Stimulated activated CD8-positive, alpha-beta memory T cell treated with anti-CD3 and anti-CD28 coated beads, Interleukin-15, amount 100 ng/mL, for 1 hour (primary cell): ENCODE results near the gene SPTSSB.

Experiments
- DNase-seq: peaks from one replicate; pipeline ENCODE4 v3.0.0-alpha.2; 2020; ENCODE audit warnings: low read depth

SPTSSB gene

GRCh38 chr3:161371441-161372320 is at the start of gene SPTSSB:
Gene SPTSSB (minus strand): TSS chr3:161371517. CDS start chr3:161346323, 25,194 bp downstream.
- peak; percentile 14 for DNase-seq

- no peak for DNase-seq
Observed at GRCh38 chr3:161420746-161421145, 49.4 kb upstream of the SPTSSB start.

GRCh38 chr3:161419555-161420333 is 48.4 kb upstream of the SPTSSB start:
- no peak for DNase-seq

- no peak for DNase-seq
Observed at GRCh38 chr3:161415506-161416231, 44.4 kb upstream of the SPTSSB start.

GRCh38 chr3:161414907-161415306 is 43.6 kb upstream of the SPTSSB start:
- no peak for DNase-seq

- DNase-seq = no peak
Observed at GRCh38 chr3:161413855-161414210, 42.5 kb upstream of the SPTSSB start.

GRCh38 chr3:161413127-161413854 is 42.0 kb upstream of the SPTSSB start:
- DNase-seq = no peak

- DNase-seq = no peak
Observed at GRCh38 chr3:161412123-161412522, 40.8 kb upstream of the SPTSSB start.

- DNase-seq = no peak
Observed at GRCh38 chr3:161409858-161410257, 38.5 kb upstream of the SPTSSB start.

- peak; percentile 11 for DNase-seq
Observed at GRCh38 chr3:161409069-161409468, 37.8 kb upstream of the SPTSSB start.

- DNase-seq = no peak
Observed at GRCh38 chr3:161406594-161407555, 35.6 kb upstream of the SPTSSB start.

GRCh38 chr3:161405836-161406235 is 34.5 kb upstream of the SPTSSB start:
- no peak for DNase-seq

GRCh38 chr3:161405087-161405486 is 33.8 kb upstream of the SPTSSB start:
- no peak for DNase-seq

GRCh38 chr3:161403251-161403650 is 31.9 kb upstream of the SPTSSB start:
- DNase-seq = no peak

GRCh38 chr3:161401389-161401788 is 30.1 kb upstream of the SPTSSB start:
- no peak for DNase-seq

GRCh38 chr3:161400650-161401049 is 29.3 kb upstream of the SPTSSB start:
- DNase-seq = no peak

GRCh38 chr3:161395115-161396012 is 24.0 kb upstream of the SPTSSB start:
- DNase-seq = no peak

GRCh38 chr3:161393803-161394202 is 22.5 kb upstream of the SPTSSB start:
- DNase-seq = no peak

GRCh38 chr3:161393310-161393709 is 22.0 kb upstream of the SPTSSB start:
- no peak for DNase-seq

- DNase-seq = no peak
Observed at GRCh38 chr3:161392853-161393252, 21.5 kb upstream of the SPTSSB start.
